DND-41 (cell line): ENCODE results near the gene TIMM29.

Experiments
- EZH2 ChIP-seq: IDR thresholded peaks from 3 replicates; pipeline ENCODE4 v1.6.1; 2012; ENCODE audit warnings: borderline replicate concordance, low read depth, mild to moderate bottlenecking, moderate library complexity, low read length, inconsistent platforms; ENCODE audit not compliant: severe bottlenecking
- TF ChIP-seq, protein P1 (sequence below): IDR thresholded peaks from 2 replicates; pipeline ENCODE4 v1.5.1; 2012; ENCODE audit warnings: borderline replicate concordance, low read length, moderate library complexity, mild to moderate bottlenecking; ENCODE audit not compliant: poor library complexity, severe bottlenecking; ENCODE audit errors: extremely low read depth

GRCh38 chr19:10935371-10936059 is 6.9 kb downstream of the TIMM29 start:
- TF ChIP-seq, protein P1, sequence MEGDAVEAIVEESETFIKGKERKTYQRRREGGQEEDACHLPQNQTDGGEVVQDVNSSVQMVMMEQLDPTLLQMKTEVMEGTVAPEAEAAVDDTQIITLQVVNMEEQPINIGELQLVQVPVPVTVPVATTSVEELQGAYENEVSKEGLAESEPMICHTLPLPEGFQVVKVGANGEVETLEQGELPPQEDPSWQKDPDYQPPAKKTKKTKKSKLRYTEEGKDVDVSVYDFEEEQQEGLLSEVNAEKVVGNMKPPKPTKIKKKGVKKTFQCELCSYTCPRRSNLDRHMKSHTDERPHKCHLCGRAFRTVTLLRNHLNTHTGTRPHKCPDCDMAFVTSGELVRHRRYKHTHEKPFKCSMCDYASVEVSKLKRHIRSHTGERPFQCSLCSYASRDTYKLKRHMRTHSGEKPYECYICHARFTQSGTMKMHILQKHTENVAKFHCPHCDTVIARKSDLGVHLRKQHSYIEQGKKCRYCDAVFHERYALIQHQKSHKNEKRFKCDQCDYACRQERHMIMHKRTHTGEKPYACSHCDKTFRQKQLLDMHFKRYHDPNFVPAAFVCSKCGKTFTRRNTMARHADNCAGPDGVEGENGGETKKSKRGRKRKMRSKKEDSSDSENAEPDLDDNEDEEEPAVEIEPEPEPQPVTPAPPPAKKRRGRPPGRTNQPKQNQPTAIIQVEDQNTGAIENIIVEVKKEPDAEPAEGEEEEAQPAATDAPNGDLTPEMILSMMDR, result no peak
- no peak for TF ChIP-seq EZH2
